SJSA1 (cell line): ENCODE data around the gene LRRC31. TPM values are rescaled to one million over a fixed set of nuclear protein-coding genes. Genes with fewer than 3 reads are reported as not detected.

Experiments used
- DNase-seq, 2 experiments: peaks; one replicate each; pipeline ENCODE4 v3.0.0-alpha.2; 2015 to 2020; ENCODE audit warnings: low spot score in 2 of 2, low read depth in 1 of 2
- H3K27ac ChIP-seq: fragments of 250-450 bp; sonication (Bioruptor Pico); 2 replicates; pipeline ENCODE4 v1.5.1; 2020; ENCODE audit warnings: mild to moderate bottlenecking, moderate library complexity
- H3K27me3 ChIP-seq: fragments of 250-450 bp; sonication (Bioruptor Pico); replicated peaks from 2 replicates; pipeline ENCODE4 v1.5.1; 2020; ENCODE audit warnings: mild to moderate bottlenecking, moderate library complexity
- H3K36me3 ChIP-seq: fragments of 250-450 bp; sonication (Bioruptor Pico); 2 replicates; pipeline ENCODE4 v1.5.1; 2020; ENCODE audit warnings: mild to moderate bottlenecking
- H3K4me1 ChIP-seq: fragments of 250-450 bp; sonication (Bioruptor Pico); replicated peaks from 2 replicates; pipeline ENCODE4 v1.6.1; 2021; ENCODE audit warnings: mild to moderate bottlenecking
- H3K4me3 ChIP-seq: fragments of 250-450 bp; sonication (Bioruptor Pico); 2 replicates; pipeline ENCODE4 v1.5.1; 2020; ENCODE audit warnings: mild to moderate bottlenecking
- H3K9me3 ChIP-seq: fragments of 250-450 bp; sonication (Bioruptor Pico); replicated peaks from 2 replicates; pipeline ENCODE4 v1.5.1; 2020; ENCODE audit warnings: mild to moderate bottlenecking
- total RNA-seq: library from RNA; depleted of rRNA; stranded (reverse); fragments of >200 nt; shearing (Covaris generic); gene quantifications from 2 replicates; pipeline ENCODE4 v1.2.3, GENCODE V29; 2014

Gene LRRC31
- total RNA-seq, 1 experiment from 2014 or later = not detected

- H3K36me3 ChIP-seq = no peaks in the 10 kb centered on the region
- DNase-seq = no peak
- no peaks in the 10 kb centered on the region for H3K27me3 ChIP-seq
- no peaks in the 10 kb centered on the region for H3K9me3 ChIP-seq
- H3K27ac ChIP-seq = no peak overlapping the region
- no peak overlapping the region for H3K4me3 ChIP-seq
- H3K4me1 ChIP-seq = no peaks in the 10 kb centered on the region
Measured at GRCh38 chr3:169847896-169848295, 21.8 kb downstream of the LRRC31 start.

- Histone ChIP-seq H3K4me1 (no peaks in the 10 kb centered on the region), H3K36me3 (no peaks in the 10 kb centered on the region), H3K9me3 (no peaks in the 10 kb centered on the region), H3K27me3 (no peaks in the 10 kb centered on the region), H3K4me3 (no peak overlapping the region), H3K27ac (no peak overlapping the region)
- no peak for DNase-seq
Measured at GRCh38 chr3:169846458-169847193, 23.1 kb downstream of the LRRC31 start.

DNA sequence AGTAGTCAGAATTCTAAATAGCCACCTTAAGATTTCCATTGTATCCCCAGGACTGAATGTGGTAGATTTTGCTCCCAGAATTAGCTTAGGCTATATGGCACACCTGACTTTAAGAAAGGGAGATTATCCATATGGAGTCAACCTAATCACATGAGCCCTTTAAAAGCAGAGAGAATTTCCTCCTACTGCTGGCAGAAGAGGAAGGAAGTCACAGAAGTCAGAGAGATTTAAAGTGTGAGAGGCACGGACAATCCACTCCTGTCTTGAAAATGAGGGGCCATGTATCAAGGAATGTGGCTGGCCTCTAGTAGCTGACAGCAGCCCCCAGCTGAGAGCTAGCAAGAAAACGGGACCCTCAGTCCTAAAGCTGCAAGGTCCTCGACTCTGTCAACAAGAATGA lies 26.8 kb downstream of the LRRC31 start:
- H3K4me1 ChIP-seq = no peaks in the 10 kb centered on the region
- H3K4me3 ChIP-seq = no peak overlapping the region
- no peaks in the 10 kb centered on the region for H3K9me3 ChIP-seq
- H3K27ac ChIP-seq = no peak overlapping the region
- H3K36me3 ChIP-seq = no peaks in the 10 kb centered on the region
- DNase-seq = no peak
- no peaks in the 10 kb centered on the region for H3K27me3 ChIP-seq

DNA sequence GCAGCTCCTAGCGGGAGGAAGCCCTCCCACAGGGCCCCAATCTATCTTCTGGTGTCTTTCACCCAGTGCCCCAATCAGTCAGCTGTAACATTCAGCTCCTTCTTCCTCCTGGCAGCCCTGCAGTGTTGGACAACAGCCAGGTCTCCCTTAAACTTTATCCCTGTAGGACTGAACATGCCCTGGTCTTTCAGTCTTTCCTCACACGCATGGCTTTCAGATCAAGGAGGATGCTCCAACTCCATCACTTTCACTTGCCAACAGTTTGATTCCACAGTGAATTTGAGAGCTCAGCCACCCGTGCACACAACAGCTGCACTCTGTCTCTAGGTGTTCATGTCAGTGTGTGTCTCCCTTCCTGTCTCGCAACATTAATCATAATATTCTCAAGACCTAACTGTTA lies 28.6 kb downstream of the LRRC31 start:
- Histone ChIP-seq H3K27me3 (no peaks in the 10 kb centered on the region), H3K9me3 (no peaks in the 10 kb centered on the region), H3K36me3 (no peaks in the 10 kb centered on the region), H3K4me1 (no peaks in the 10 kb centered on the region), H3K27ac (no peak overlapping the region), H3K4me3 (no peak overlapping the region)
- DNase-seq = no peak

- no peak overlapping the region for H3K4me3 ChIP-seq
- no peak for DNase-seq
- H3K27ac ChIP-seq = no peak overlapping the region
- no peaks in the 10 kb centered on the region for H3K36me3 ChIP-seq
- H3K4me1 ChIP-seq = no peaks in the 10 kb centered on the region
- H3K9me3 ChIP-seq = no peaks in the 10 kb centered on the region
- H3K27me3 ChIP-seq = no peaks in the 10 kb centered on the region
Measured at GRCh38 chr3:169838511-169839030, 31.2 kb downstream of the LRRC31 start.

- DNase-seq = no peak
- H3K4me3 ChIP-seq = no peak overlapping the region
- no peak overlapping the region for H3K27ac ChIP-seq
- no peaks in the 10 kb centered on the region for H3K4me1 ChIP-seq
- H3K36me3 ChIP-seq = no peaks in the 10 kb centered on the region
- H3K9me3 ChIP-seq = no peaks in the 10 kb centered on the region
- H3K27me3 ChIP-seq = no peaks in the 10 kb centered on the region
Measured at GRCh38 chr3:169836942-169837275, 32.8 kb downstream of the LRRC31 start.

DNA sequence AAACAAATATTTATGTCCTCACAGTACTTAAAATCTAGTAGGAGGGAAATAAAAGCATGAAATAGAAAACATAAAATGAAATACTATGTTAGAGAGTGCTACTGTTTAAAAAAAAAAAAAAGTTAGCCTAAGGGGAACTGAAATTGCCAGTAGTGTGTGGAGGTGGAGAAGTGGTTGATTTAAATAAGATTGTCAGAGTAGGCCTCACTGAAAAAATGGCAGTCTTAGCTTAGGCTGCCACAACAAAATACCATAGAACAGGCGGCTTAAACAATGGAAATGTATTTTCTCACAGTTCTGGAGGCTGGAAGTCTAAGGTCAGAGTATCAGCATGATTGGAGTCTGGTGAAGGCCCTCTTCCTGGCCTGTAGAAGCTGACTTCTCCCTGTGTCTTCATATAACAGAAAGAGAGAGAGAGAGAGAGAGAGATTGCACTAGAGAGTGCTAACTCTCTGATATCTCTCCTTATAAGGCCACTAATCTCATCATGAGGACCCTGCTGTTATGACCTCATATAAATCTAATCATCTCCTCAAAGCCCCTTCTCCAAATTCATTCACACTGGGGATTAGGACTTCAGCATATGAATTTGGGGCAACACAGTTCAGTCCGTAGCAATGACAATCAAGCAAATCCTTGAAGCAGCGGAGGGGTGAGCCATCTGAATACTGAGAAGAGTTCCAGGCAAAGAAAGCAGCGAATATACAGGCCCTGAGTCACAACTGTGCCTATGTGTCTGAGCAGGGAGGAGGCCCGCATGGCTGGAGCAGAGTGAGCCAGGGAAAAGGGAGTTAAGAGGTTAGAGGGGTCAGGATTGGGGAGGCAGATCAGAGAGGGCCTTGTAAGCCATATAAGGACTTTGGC lies 33.4 kb downstream of the LRRC31 start:
- H3K4me1 ChIP-seq = no peaks in the 10 kb centered on the region
- H3K27me3 ChIP-seq = no peaks in the 10 kb centered on the region
- H3K27ac ChIP-seq = no peak overlapping the region
- DNase-seq = no peak
- no peaks in the 10 kb centered on the region for H3K36me3 ChIP-seq
- no peak overlapping the region for H3K4me3 ChIP-seq
- no peaks in the 10 kb centered on the region for H3K9me3 ChIP-seq

GRCh38 chr3:169835533-169835932 lies 34.2 kb downstream of the LRRC31 start:
- no peaks in the 10 kb centered on the region for H3K27me3 ChIP-seq
- no peaks in the 10 kb centered on the region for H3K36me3 ChIP-seq
- DNase-seq = no peak
- H3K4me3 ChIP-seq = no peak overlapping the region
- no peak overlapping the region for H3K27ac ChIP-seq
- no peaks in the 10 kb centered on the region for H3K9me3 ChIP-seq
- H3K4me1 ChIP-seq = no peaks in the 10 kb centered on the region

DNA sequence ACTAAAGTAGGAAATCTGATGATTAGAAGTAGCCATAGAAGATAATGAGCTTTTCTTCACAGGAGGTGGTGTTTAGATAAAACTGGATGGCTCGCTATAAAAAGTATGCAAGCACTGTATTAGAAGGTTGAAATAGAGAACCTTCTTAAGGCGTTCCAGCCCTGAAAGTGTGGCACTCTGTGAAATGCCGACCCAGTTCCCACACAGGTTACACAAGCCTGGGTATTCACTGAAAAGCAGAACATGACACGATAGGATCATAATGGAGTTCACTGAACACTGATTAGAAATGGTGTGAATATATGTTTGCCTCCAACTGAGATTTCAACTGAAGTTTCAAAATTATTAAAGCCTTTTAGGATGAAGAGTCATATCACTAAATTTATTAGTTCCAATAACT lies 42.0 kb downstream of the LRRC31 start:
- no peak for DNase-seq
- H3K4me3 ChIP-seq = no peak overlapping the region
- no peaks in the 10 kb centered on the region for H3K4me1 ChIP-seq
- H3K9me3 ChIP-seq = no peaks in the 10 kb centered on the region
- H3K27ac ChIP-seq = no peak overlapping the region
- H3K27me3 ChIP-seq = no peaks in the 10 kb centered on the region
- no peaks in the 10 kb centered on the region for H3K36me3 ChIP-seq

- H3K27me3 ChIP-seq = no peaks in the 10 kb centered on the region
- H3K36me3 ChIP-seq = no peaks in the 10 kb centered on the region
- no peaks in the 10 kb centered on the region for H3K9me3 ChIP-seq
- H3K4me3 ChIP-seq = no peak overlapping the region
- DNase-seq = no peak
- no peaks in the 10 kb centered on the region for H3K4me1 ChIP-seq
- H3K27ac ChIP-seq = no peak overlapping the region
Measured at GRCh38 chr3:169825316-169825715, 44.4 kb downstream of the LRRC31 start.

DNA sequence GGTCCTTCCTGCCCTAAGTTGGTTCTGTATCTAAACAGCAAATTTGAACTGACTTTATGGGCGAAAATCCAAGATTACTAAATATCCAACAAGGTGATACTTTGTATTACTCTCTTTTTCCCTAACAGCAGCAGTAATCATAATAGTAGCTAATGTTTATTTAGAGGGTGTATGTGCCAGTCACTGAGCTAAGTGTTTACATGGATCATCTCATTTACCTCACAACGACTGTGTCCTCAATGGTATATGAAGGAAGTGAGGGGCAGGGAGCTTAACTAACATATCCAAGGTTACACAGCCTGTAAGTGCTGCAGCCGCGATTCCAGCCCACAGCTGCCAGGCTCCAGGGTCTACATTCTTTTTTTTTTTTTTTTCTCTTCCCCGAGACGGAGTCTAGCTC lies 46.8 kb downstream of the LRRC31 start:
- DNase-seq = no peak
- H3K36me3 ChIP-seq = no peaks in the 10 kb centered on the region
- no peaks in the 10 kb centered on the region for H3K9me3 ChIP-seq
- H3K4me3 ChIP-seq = no peak overlapping the region
- H3K27me3 ChIP-seq = 0 out of 2 replicates have a peak, but pooled peaks cover 3% of the 10 kb centered on the region
- no peak overlapping the region for H3K27ac ChIP-seq
- H3K4me1 ChIP-seq = no peaks in the 10 kb centered on the region

DNA sequence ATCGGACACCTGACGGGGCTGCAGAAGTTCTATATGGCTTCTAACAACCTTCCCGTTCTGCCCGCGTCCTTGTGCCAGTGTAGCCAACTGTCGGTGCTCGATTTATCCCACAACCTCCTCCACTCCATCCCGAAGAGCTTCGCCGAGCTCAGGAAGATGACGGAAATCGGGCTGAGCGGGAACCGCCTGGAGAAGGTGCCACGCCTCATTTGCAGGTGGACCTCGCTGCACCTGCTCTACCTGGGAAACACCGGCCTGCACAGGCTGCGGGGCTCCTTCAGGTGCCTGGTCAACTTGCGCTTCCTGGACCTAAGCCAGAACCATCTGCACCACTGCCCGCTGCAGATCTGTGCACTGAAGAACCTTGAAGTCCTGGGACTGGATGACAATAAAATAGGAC lies 47.2 kb downstream of the LRRC31 start:
- no peak overlapping the region for H3K27ac ChIP-seq
- DNase-seq = no peak
- H3K36me3 ChIP-seq = no peaks in the 10 kb centered on the region
- H3K4me3 ChIP-seq = no peak overlapping the region
- H3K4me1 ChIP-seq = no peaks in the 10 kb centered on the region
- 0 out of 2 replicates have a peak, but pooled peaks cover 3% of the 10 kb centered on the region for H3K27me3 ChIP-seq
- no peaks in the 10 kb centered on the region for H3K9me3 ChIP-seq

- Histone ChIP-seq H3K27ac (no peak overlapping the region), H3K4me1 (no peaks in the 10 kb centered on the region), H3K36me3 (no peaks in the 10 kb centered on the region), H3K27me3 (0 out of 2 replicates have a peak, but pooled peaks cover 3% of the 10 kb centered on the region), H3K9me3 (no peaks in the 10 kb centered on the region), H3K4me3 (no peak overlapping the region)
- no peak for DNase-seq
Measured at GRCh38 chr3:169822091-169822490, 47.6 kb downstream of the LRRC31 start.

DNA sequence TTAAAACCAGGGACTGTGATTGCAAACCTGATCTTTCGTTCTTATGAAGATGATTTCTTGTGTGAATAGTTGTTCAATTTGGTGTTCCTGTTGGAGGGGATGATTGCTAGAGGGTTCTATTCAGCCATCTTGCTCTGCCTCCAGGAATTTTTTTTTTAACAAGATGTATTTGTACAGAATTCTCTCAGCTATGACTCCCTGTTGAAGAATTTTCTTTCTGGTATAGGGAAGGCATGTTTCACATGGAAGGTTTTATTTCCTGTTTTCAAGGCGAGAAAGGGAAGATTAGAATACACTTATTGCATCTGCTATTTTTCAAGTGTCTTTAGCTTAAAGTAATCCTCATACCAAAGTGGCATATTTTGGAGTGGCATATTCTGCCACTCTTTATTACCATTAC lies 51.4 kb downstream of the LRRC31 start:
- 0 out of 2 replicates have a peak, but pooled peaks cover 3% of the 10 kb centered on the region for H3K27me3 ChIP-seq
- no peak overlapping the region for H3K27ac ChIP-seq
- H3K9me3 ChIP-seq = peaks cover 5% of the 10 kb centered on the region; the same call in 1 of the 2 replicates
- no peak overlapping the region for H3K4me3 ChIP-seq
- H3K36me3 ChIP-seq = no peaks in the 10 kb centered on the region
- no peaks in the 10 kb centered on the region for H3K4me1 ChIP-seq
- DNase-seq = no peak
